Panc1 (cell line): ENCODE measurements around the gene TRAF7. TPM values are rescaled to one million over a fixed set of nuclear protein-coding genes. Genes with fewer than 3 reads are reported as not detected.

Source experiments
- ATAC-seq: fragments of 200-7000 bp; cut with Tn5 transposase; 2 replicates; pipeline ENCODE4 v1.9.1; 2020; ENCODE audit warnings: mild to moderate bottlenecking, moderate library complexity
- BruUV-seq: library from RNA; stranded (reverse); fragments of 400-500 nt; replicated peaks from 2 replicates; lab custom pipeline; 2021; lab: Mats Ljungman, UMichigan
- CTCF ChIA-PET: fragments of 300-600 bp; sonication (Branson Sonifier 250); formaldehyde crosslinking; loops from one replicate; lab custom pipeline; 2022; ENCODE audit warnings: antibody characterized with exemption; lab: Charles Lee
- POLR2A ChIA-PET: fragments of 300-600 bp; sonication (Branson Sonifier 250); formaldehyde crosslinking; loops from one replicate; lab custom pipeline; 2022; ENCODE audit warnings: antibody characterized with exemption; lab: Charles Lee
- DNase-seq: peaks from one replicate; pipeline ENCODE4 v3.0.0-alpha.2; 2010; ENCODE audit warnings: low read depth, low spot score
- H3K27ac ChIP-seq: 2 replicates; pipeline ENCODE4 v1.5.1; 2011; ENCODE audit warnings: mild to moderate bottlenecking, low read length, inconsistent platforms
- H3K27me3 ChIP-seq: fragments of 200-500 bp; sonication (Bioruptor generic); 2 replicates; pipeline ENCODE4 v1.6.0; 2014; ENCODE audit warnings: low read length, inconsistent platforms; ENCODE audit not compliant: control insufficient read depth, insufficient read depth
- H3K36me3 ChIP-seq: fragments of 200-500 bp; sonication (Bioruptor generic); 2 replicates; pipeline ENCODE4 v1.5.1; 2014; ENCODE audit warnings: inconsistent platforms, mild to moderate bottlenecking, low read length, moderate library complexity; ENCODE audit not compliant: control insufficient read depth, insufficient read depth
- H3K4me1 ChIP-seq: 2 replicates; pipeline ENCODE4 v1.5.1; 2011; ENCODE audit warnings: inconsistent platforms, mild to moderate bottlenecking, low read length, moderate library complexity; ENCODE audit not compliant: control insufficient read depth, insufficient read depth
- H3K4me3 ChIP-seq, 2 experiments: 2 replicates each; pipeline ENCODE4 v1.5.1; 2011 to 2012; ENCODE audit warnings: low read depth in 2 of 2, low read length in 2 of 2, mild to moderate bottlenecking in 2 of 2, inconsistent platforms in 1 of 2, moderate library complexity in 1 of 2
- H3K9me3 ChIP-seq: fragments of 200-500 bp; sonication (Bioruptor generic); 2 replicates; pipeline ENCODE4 v1.5.1; 2014; ENCODE audit warnings: low read depth, mild to moderate bottlenecking, inconsistent platforms, low read length, moderate library complexity; ENCODE audit not compliant: control insufficient read depth, insufficient read depth
- CTCF ChIP-seq: fragments of 450-650 bp; IDR thresholded peaks from 2 replicates; pipeline ENCODE4 v1.5.1; 2017; ENCODE audit warnings: mild to moderate bottlenecking
- POLR2AphosphoS5 ChIP-seq: IDR thresholded peaks from 2 replicates; pipeline ENCODE4 v1.6.1; 2012; ENCODE audit warnings: mild to moderate bottlenecking, low read depth, low read length, moderate library complexity
- REST ChIP-seq, 2 experiments: IDR thresholded peaks; 2 replicates each; pipeline ENCODE4 v1.6.1; 2011 to 2012; ENCODE audit warnings: low read depth in 2 of 2, control low read depth in 1 of 2, low read length in 1 of 2, mild to moderate bottlenecking in 1 of 2, moderate library complexity in 1 of 2; ENCODE audit not compliant: insufficient read depth in 1 of 2
- SIN3A ChIP-seq: IDR thresholded peaks from 2 replicates; pipeline ENCODE4 v1.6.1; 2012; ENCODE audit warnings: low read depth, mild to moderate bottlenecking, low read length, moderate library complexity, borderline replicate concordance; ENCODE audit not compliant: insufficient read depth
- TCF7L2 ChIP-seq: IDR thresholded peaks from 2 replicates; pipeline ENCODE4 v1.6.1; 2011; ENCODE audit warnings: mild to moderate bottlenecking, low read depth, low read length, inconsistent platforms
- in situ Hi-C: cut with HindIII; loops from 2 replicates; pipeline ENCODE4 v1.10.0; 2016; ENCODE audit warnings: low sequenced_read_pairs, low pct_unique_long_range_greater_than_20kb
- intact Hi-C: fragments of 100-400 bp; cut with micrococcal nuclease; formaldehyde crosslinking; loops from one replicate; pipeline ENCODE4 v1.10.0; 2022; ENCODE audit not compliant: unreplicated experiment
- total RNA-seq: library from RNA; stranded (reverse); gene quantifications from one replicate; pipeline ENCODE4 v1.2.1, GENCODE V29; 2021; ENCODE audit not compliant: unreplicated experiment

The TRAF7 gene
- total RNA-seq, 1 experiment from 2014 or later, result 108 TPM

- Histone ChIP-seq H3K27ac (no peak overlapping the region), H3K9me3 (no peaks in the 10 kb centered on the region), H3K36me3 (peaks cover 4% of the 10 kb centered on the region; the same call in 1 of the 2 replicates), H3K4me1 (no peaks in the 10 kb centered on the region), H3K27me3 (no peaks in the 10 kb centered on the region), H3K4me3 (no peak overlapping the region)
- intact Hi-C loops, result no loop called here
- DNase-seq, result no peak
- BruUV-seq, result no TSS peak
- ChIA-PET CTCF (no interaction called here), POLR2A (no interaction called here)
- in situ Hi-C loops, result no loop called here
- no peak for ATAC-seq
- no peak for TF ChIP-seq POLR2AphosphoS5
- TF ChIP-seq TCF7L2, result no peak
- TF ChIP-seq SIN3A, result no peak
- TF ChIP-seq CTCF, result no peak
- no peak for TF ChIP-seq REST (IDR thresholded peaks at IDR 0.05; ENCODE audit: insufficient read depth in 1 of 2, low read depth in 2 of 2, low read length in 1 of 2)
Measured at GRCh38 chr16:2167068-2167638, 11.6 kb downstream of the TRAF7 start.

- Histone ChIP-seq H3K27me3 (no peaks in the 10 kb centered on the region), H3K9me3 (no peaks in the 10 kb centered on the region), H3K4me1 (no peaks in the 10 kb centered on the region), H3K36me3 (peaks cover 4% of the 10 kb centered on the region; the same call in 1 of the 2 replicates), H3K27ac (no peak overlapping the region), H3K4me3 (no peak overlapping the region)
- ChIA-PET CTCF (no interaction called here), POLR2A (no interaction called here)
- BruUV-seq, result no TSS peak
- ATAC-seq (no peak), DNase-seq (no peak)
- in situ Hi-C loops (no loop called here), intact Hi-C loops (no loop called here)
- TF ChIP-seq TCF7L2 (no peak), CTCF (no peak), REST (IDR thresholded peaks at IDR 0.05; ENCODE audit: insufficient read depth in 1 of 2, low read depth in 2 of 2, low read length in 1 of 2) (no peak), POLR2AphosphoS5 (no peak), SIN3A (no peak)
Measured at GRCh38 chr16:2170080-2170479, 14.5 kb downstream of the TRAF7 start.
